Measurements from ENCODE around the gene CCDC137. TPM values are rescaled to one million over a fixed set of nuclear protein-coding genes. Genes with fewer than 3 reads are reported as not detected.
"Not testable (repeated sequence)": the region's sequence is repeated elsewhere in the genome, so short reads cannot be mapped to it uniquely, and the experiment has no call there.

CCDC137 gene
- 49.9 and 71.0 TPM in 2 replicates for total RNA-seq (2014; rRNA removed)
- percentile 79 among the genes with signal in this experiment for Bru-seq, nascent RNA
- BruChase-seq, experiment 1, labeled RNA remaining after a 6-hour chase = percentile 92 among the genes with signal in this experiment
- percentile 86 among the genes with signal in this experiment for BruChase-seq, experiment 2, labeled RNA remaining after a 2-hour chase
- long read RNA-seq, transcript CCDC137-201 (6 exons, 2,468 nt) = major isoform, 58 of 96 reads
- long read RNA-seq, partial matches to known transcripts = 12 of 96 reads
- long read RNA-seq, other reads (novel, unspliced or antisense) = 26 of 96 reads

DNA sequence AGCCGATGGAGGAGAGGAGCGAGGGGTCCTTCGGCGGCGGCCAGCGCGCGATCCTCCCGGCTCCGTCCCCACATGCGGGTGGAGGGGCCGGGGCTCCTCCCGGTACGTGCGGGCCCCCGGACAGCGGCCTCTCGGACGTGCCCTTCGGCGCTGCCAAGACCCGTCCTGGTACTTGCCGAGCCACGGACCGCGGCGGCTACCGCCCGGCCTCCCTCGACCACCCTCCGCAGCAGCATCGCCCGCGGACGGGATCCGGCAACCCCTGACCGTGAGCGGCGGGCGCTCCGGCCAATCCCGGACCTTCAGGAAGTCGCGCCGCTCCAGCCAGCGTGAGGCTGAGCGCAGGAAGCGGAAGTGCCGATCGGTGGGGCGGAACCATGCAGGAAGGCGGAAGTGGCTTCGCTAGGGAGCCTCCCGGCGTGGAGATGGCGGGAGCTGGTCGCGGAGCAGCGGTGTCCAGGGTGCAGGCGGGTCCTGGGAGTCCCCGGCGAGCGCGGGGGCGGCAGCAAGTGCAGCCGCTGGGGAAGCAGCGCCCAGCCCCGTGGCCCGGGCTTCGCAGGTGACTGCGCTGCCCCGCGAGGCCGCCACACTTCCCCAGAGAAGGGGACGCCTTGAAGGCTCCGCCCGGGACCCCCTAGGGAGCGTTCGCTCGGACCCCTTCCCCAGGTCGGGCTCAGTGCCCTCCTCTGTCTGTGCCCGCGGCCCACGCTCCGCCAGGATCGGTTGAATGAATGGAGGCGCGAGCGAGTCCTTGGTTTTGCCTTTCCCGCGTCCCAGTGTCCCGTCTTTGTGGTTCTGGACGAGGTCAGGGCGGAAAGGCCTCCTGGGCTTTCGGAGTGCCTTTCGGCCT lies at the start of gene CCDC137, which contains the start of gene OXLD1:
CCDC137 (plus strand) TSS at position 396 of the 850 bp plus-strand sequence; CDS start at position 426, 30 bp downstream.
OXLD1 (minus strand) TSS at position 264 of the 850 bp plus-strand sequence; CDS start at position 236, 28 bp downstream.
- H3K27me3 ChIP-seq (ENCODE audit: low read length) = no peaks in the 10 kb centered on the region
- peaks cover 35% of the 10 kb centered on the region for H3K4me1 ChIP-seq (ENCODE audit: insufficient read depth, low read length)
- peak within 1 kb of the TSS; percentile 98 for H3K9ac ChIP-seq (ENCODE audit: low read length)
- no peaks in the 10 kb centered on the region for H4K20me1 ChIP-seq (ENCODE audit: low read length)
- peak within 1 kb of the TSS; percentile 71 for H2AFZ ChIP-seq (ENCODE audit: low read length)
- ATAC-seq (peak; percentile 98), DNase-seq (peak; percentile 97)
- ChIA-PET POLR2A (ENCODE audit: unreplicated experiment) (interaction anchor here (0.5 to 0.6 kb wide), 2 partner anchors 36 to 95 kb away, joined by 3 to 4 read pairs; partner anchors contain the start of gene MRPL12), CTCF (no interaction called here)
- no peak for TF ChIP-seq EZH2 (IDR thresholded peaks at IDR 0.05; ENCODE audit: low read length, unreplicated experiment)
- no peak for TF ChIP-seq EZH2phosphoT487 (IDR thresholded peaks at IDR 0.05; ENCODE audit: borderline replicate concordance, low read length)
- TF ChIP-seq CTCF (conservative IDR thresholded peaks at IDR 0.05; ENCODE audit: low read depth, low read length) = no peak
- BruUV-seq (replicated peaks) = no TSS peak
- intact Hi-C loops (cut with micrococcal nuclease) = loop anchor here (2.0 kb wide), 1 partner anchor 30 kb away; the partner anchor contains the start of genes NPLOC4 and TSPAN10
- H3K79me2 ChIP-seq (ENCODE audit: low read length) = peaks cover 56% of the 10 kb centered on the region
- H3K27ac ChIP-seq (ENCODE audit: low read length) = peak within 1 kb of the TSS; percentile 69
- peak within 1 kb of the TSS; percentile 100 for H3K4me2 ChIP-seq (ENCODE audit: low read length)
- no peaks in the 10 kb centered on the region for H3F3A ChIP-seq (ENCODE audit: low read length, unreplicated experiment)
- peaks cover 20% of the 10 kb centered on the region for H3K36me3 ChIP-seq (ENCODE audit: low read depth, low read length)
- H3K9me2 ChIP-seq (replicated peaks; ENCODE audit: low read length) = no peaks in the 10 kb centered on the region
- H3K9me3 ChIP-seq (ENCODE audit: low read length) = no peaks in the 10 kb centered on the region
- H3K4me3 ChIP-seq (ENCODE audit: low read length) = peak within 1 kb of the TSS; percentile 93

DNA sequence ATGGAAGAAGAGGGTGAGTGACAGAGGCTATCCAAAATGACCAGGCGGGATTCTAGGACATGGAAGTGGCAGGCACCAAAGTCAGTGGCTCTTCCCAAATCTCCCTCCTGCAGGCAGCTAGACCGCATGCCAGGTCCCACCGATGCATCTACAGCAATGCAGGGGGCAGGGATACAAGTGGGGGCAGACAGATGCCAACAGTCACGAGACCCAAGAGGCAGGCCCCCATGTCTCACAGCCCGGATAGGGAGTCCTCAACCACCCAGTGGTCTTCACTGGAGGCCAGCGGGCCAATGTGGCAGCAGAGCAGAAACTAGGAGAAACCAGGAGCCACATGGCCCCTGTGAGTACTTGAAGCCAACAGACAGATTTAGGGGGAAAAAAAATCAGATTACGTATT lies 49.7 kb upstream of the CCDC137 start:
- H4K20me1 ChIP-seq (ENCODE audit: low read length) = peaks cover 57% of the 10 kb centered on the region
- no peak overlapping the region for H3K4me3 ChIP-seq (ENCODE audit: low read length)
- H3K36me3 ChIP-seq (ENCODE audit: low read depth, low read length) = peaks cover 59% of the 10 kb centered on the region
- H3K79me2 ChIP-seq (ENCODE audit: low read length) = peaks cover 81% of the 10 kb centered on the region
- no peaks in the 10 kb centered on the region for H3K27me3 ChIP-seq (ENCODE audit: low read length)
- no peaks in the 10 kb centered on the region for H3F3A ChIP-seq (ENCODE audit: low read length, unreplicated experiment)
- intact Hi-C loops (cut with micrococcal nuclease) = no loop called here
- H3K27ac ChIP-seq (ENCODE audit: low read length) = no peak overlapping the region
- ATAC-seq = no peak
- H3K9me2 ChIP-seq (replicated peaks; ENCODE audit: low read length) = no peaks in the 10 kb centered on the region
- no peak overlapping the region for H2AFZ ChIP-seq (ENCODE audit: low read length)
- H3K4me1 ChIP-seq (ENCODE audit: insufficient read depth, low read length) = no peaks in the 10 kb centered on the region
- TF ChIP-seq CTCF (conservative IDR thresholded peaks at IDR 0.05; ENCODE audit: low read depth, low read length) (no peak), EZH2phosphoT487 (IDR thresholded peaks at IDR 0.05; ENCODE audit: borderline replicate concordance, low read length) (no peak), EZH2 (IDR thresholded peaks at IDR 0.05; ENCODE audit: low read length, unreplicated experiment) (no peak)
- no peak overlapping the region for H3K9ac ChIP-seq (ENCODE audit: low read length)
- no peak overlapping the region for H3K4me2 ChIP-seq (ENCODE audit: low read length)
- H3K9me3 ChIP-seq (ENCODE audit: low read length) = no peaks in the 10 kb centered on the region
- ChIA-PET CTCF (no interaction called here), POLR2A (ENCODE audit: unreplicated experiment) (no interaction called here)
- no TSS peak for BruUV-seq (replicated peaks)
- DNase-seq = no peak

DNA sequence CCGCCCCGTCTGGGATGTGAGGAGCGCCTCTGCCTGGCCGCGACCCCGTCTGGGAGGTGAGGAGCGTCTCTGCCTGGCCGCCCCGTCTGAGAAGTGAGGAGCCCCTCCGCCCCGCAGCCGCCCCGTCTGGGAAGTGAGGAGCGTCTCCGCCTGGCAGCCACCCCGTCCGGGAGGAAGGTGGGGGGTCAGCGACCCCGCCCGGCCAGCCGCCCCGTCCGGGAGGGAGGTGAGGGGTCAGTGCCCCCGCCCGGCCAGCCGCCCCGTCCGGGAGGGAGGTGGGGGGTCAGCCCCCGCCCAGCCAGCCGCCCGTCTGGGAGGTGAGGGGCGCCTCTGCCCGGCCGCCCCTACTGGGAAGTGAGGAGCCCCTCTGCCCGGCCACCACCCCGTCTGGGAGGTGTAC lies 48.2 kb upstream of the CCDC137 start:
- Histone ChIP-seq H3K36me3 (ENCODE audit: low read depth, low read length) (peaks cover 60% of the 10 kb centered on the region), H4K20me1 (ENCODE audit: low read length) (peaks cover 49% of the 10 kb centered on the region), H3K79me2 (ENCODE audit: low read length) (peaks cover 79% of the 10 kb centered on the region)
- DNase-seq; H3K9me2 ChIP-seq (replicated peaks; ENCODE audit: low read length); H3K27ac ChIP-seq (ENCODE audit: low read length); ATAC-seq; H3K27me3 ChIP-seq (ENCODE audit: low read length); POLR2A ChIA-PET (ENCODE audit: unreplicated experiment); H3K4me3 ChIP-seq (ENCODE audit: low read length); H2AFZ ChIP-seq (ENCODE audit: low read length); CTCF ChIA-PET; H3K9ac ChIP-seq (ENCODE audit: low read length); intact Hi-C loops (cut with micrococcal nuclease); H3K4me2 ChIP-seq (ENCODE audit: low read length); H3K4me1 ChIP-seq (ENCODE audit: insufficient read depth, low read length); H3K9me3 ChIP-seq (ENCODE audit: low read length); BruUV-seq (replicated peaks); H3F3A ChIP-seq (ENCODE audit: low read length, unreplicated experiment): not testable (repeated sequence)
